DND-41 (cell line): ENCODE data around the gene KLK3.

ENCODE experiments used
- CTCF ChIP-seq: IDR thresholded peaks from 2 replicates; pipeline ENCODE4 v1.5.1; 2012; ENCODE audit warnings: borderline replicate concordance, low read length, moderate library complexity, mild to moderate bottlenecking; ENCODE audit not compliant: poor library complexity, severe bottlenecking; ENCODE audit errors: extremely low read depth
- EZH2 ChIP-seq: IDR thresholded peaks from 3 replicates; pipeline ENCODE4 v1.6.1; 2012; ENCODE audit warnings: borderline replicate concordance, low read depth, mild to moderate bottlenecking, moderate library complexity, low read length, inconsistent platforms; ENCODE audit not compliant: severe bottlenecking

GRCh38 chr19:50817941-50818858 is 36.5 kb upstream of the KLK3 start:
- TF ChIP-seq CTCF (no peak), EZH2 (no peak)
